Keratinocyte (primary cell): ENCODE results near the gene S100A7.

ENCODE experiments used
- EZH2 ChIP-seq: IDR thresholded peaks from one replicate; pipeline ENCODE4 v1.6.1; 2012; ENCODE audit warnings: inconsistent platforms, mild to moderate bottlenecking, low read length, moderate library complexity
- TF ChIP-seq, protein P1 (sequence below), 3 experiments: IDR thresholded peaks in 1 of 3; conservative IDR thresholded peaks in 1 of 3; optimal IDR thresholded peaks in 1 of 3; 2 replicates in 2 of 3; 3 replicates in 1 of 3; pipeline versions ENCODE3 to v1.5.1; 2011; ENCODE audit warnings: low read length in 3 of 3, mild to moderate bottlenecking in 3 of 3, moderate library complexity in 2 of 3, control low read depth in 1 of 3, inconsistent platforms in 1 of 3; ENCODE audit not compliant: insufficient read depth in 2 of 3; ENCODE audit errors: extremely low read depth in 1 of 3

DNA sequence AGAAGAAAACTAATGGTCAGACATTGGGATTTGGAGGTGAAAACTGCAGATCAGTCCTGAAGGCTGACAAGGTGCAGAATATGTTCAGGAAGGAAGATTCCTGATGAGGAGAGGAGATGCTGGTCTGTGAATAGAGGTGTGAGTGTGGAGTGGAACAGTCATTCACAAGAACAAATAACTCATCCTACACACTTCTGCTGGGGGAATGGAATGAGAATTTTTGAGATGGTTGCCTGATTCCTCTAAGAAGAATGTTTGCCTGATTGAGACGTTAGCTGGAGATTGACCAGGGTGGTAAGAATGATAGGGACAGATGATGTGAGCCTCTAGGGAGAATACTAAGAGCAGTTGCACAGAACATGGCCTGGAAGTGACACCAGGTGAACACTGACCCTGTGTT, 4.1 kb downstream of the S100A7 start:
- TF ChIP-seq, protein P1, sequence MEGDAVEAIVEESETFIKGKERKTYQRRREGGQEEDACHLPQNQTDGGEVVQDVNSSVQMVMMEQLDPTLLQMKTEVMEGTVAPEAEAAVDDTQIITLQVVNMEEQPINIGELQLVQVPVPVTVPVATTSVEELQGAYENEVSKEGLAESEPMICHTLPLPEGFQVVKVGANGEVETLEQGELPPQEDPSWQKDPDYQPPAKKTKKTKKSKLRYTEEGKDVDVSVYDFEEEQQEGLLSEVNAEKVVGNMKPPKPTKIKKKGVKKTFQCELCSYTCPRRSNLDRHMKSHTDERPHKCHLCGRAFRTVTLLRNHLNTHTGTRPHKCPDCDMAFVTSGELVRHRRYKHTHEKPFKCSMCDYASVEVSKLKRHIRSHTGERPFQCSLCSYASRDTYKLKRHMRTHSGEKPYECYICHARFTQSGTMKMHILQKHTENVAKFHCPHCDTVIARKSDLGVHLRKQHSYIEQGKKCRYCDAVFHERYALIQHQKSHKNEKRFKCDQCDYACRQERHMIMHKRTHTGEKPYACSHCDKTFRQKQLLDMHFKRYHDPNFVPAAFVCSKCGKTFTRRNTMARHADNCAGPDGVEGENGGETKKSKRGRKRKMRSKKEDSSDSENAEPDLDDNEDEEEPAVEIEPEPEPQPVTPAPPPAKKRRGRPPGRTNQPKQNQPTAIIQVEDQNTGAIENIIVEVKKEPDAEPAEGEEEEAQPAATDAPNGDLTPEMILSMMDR (optimal IDR thresholded peaks at IDR 0.05 in 1 of 3, IDR thresholded peaks at IDR 0.05 in 1 of 3, conservative IDR thresholded peaks at IDR 0.05 in 1 of 3; ENCODE audit: extremely low read depth in 1 of 3, insufficient read depth in 2 of 3, low read length in 3 of 3), result no peak
- no peak for TF ChIP-seq EZH2
